BLaER1 (cell line): ENCODE results near the gene FDPS.

Experiments used
- H3K27ac ChIP-seq: shearing (Covaris generic); formaldehyde crosslinking; 2 replicates; pipeline ENCODE4 v1.8.1; 2022
- H3K27me3 ChIP-seq: shearing (Covaris generic); formaldehyde crosslinking; 2 replicates; pipeline ENCODE4 v1.8.1; 2022
- H3K36me3 ChIP-seq: shearing (Covaris generic); formaldehyde crosslinking; 2 replicates; pipeline ENCODE4 v1.8.1; 2022
- H3K4me1 ChIP-seq: shearing (Covaris generic); formaldehyde crosslinking; 2 replicates; pipeline ENCODE4 v1.8.1; 2022
- H3K4me2 ChIP-seq: shearing (Covaris generic); formaldehyde crosslinking; 2 replicates; pipeline ENCODE4 v1.8.1; 2022
- H3K4me3 ChIP-seq: shearing (Covaris generic); formaldehyde crosslinking; 2 replicates; pipeline ENCODE4 v1.8.1; 2022
- H3K9ac ChIP-seq: shearing (Covaris generic); formaldehyde crosslinking; 2 replicates; pipeline ENCODE4 v1.8.1; 2022
- H3K9me3 ChIP-seq: shearing (Covaris generic); formaldehyde crosslinking; 2 replicates; pipeline ENCODE4 v1.8.1; 2022
- H4K20me1 ChIP-seq: shearing (Covaris generic); formaldehyde crosslinking; 2 replicates; pipeline ENCODE4 v1.8.1; 2022
- Cebpa-rat ChIP-seq: shearing (Covaris generic); IDR thresholded peaks from 2 replicates; pipeline ENCODE4 v1.8.1; 2022

FDPS gene

DNA sequence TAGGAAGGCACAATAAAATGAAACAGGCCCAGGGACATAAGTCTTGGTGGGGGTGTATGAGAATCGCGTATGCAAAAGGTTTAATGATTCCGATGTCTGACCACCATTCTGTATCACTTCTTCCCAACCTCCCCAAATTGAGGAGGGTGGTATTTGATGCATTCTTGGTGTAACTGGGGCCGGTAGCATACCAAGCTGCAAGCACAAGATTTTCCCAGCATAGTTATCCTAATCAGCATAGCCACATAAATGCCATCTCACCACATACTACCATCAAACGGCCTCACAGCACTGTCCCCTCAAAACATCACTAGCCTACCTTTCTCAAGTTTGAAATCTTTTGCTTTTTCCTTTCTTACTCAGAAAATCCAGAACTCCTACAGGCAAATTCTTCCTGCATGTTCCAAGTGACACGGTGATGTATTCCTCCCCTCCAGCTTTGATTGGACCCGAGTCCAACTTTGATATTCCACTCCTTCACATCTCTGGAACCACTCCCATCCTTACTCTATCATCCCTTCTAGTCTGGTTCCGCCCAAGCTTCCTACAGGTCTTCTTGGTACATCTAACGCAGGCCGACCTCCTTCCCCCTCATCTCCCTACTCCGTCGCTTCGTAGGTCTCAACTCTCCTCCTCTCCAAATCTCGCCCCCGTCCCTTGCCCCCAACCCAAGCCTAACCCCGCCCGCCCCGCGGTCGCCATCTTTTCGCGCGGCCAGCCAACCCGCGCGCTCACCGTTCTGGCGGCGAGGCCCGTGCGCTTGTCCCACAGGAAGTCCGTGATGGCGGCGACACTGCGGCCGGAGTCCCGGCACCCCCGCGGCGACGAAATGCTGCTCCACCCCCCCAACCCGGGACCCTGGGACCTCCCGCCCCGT, 36.0 kb upstream of the FDPS start:
- Histone ChIP-seq H3K4me2 (peak overlapping the region; percentile 86), H3K9ac (peak overlapping the region; percentile 91), H3K27ac (peak overlapping the region; percentile 88), H3K4me3 (peak overlapping the region; percentile 80), H3K36me3 (peaks cover 42% of the 10 kb centered on the region), H3K4me1 (peaks cover 31% of the 10 kb centered on the region), H3K9me3 (no peaks in the 10 kb centered on the region), H3K27me3 (no peaks in the 10 kb centered on the region), H4K20me1 (peaks cover 47% of the 10 kb centered on the region)
- no peak for TF ChIP-seq Cebpa-rat

DNA sequence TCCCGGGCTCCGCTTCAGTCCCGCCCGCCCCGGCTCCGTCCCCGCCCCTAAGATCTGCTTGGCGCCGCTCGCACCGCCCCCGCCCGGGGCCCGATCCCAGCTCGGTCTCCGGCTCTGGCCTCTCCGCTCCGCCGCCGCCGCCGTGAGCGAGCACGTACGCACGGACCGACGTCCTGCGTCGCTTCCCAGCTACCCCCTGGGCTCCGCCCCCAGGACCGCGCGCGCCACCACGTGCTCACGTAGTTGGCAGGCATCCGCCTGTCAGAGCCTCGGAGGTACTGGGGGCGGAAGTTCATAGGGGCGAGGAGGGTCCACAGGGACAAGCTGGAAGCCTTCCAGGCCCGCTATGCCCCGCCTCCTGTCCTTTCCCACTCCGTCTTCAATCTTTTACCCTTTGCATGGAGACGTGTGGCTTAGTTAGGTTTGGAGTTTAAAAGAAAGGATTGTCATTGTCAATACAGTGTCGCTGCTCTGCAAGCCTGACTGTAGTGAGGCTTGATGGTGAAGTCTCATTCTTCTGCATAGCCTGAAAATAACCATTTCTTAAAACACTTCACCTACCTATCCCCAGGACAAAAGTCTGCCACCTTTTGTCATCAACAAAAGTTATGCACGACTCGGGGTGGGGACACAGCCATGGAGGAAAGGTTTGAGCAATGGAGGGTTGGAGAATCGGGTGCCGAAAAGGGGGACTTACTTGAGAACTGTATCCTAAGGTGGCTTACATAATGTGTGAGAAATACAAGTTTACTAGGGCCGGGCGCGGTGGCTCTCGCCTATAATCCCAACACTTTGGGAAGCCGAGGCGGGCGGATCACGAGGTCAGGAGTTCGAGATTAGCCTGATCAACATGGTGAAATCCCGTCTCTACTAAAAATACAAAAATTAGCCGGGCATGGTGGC, 35.1 kb upstream of the FDPS start, which contains the start of gene CLK2:
Gene CLK2, minus strand, starts transcription at position 162 of the 903 bp plus-strand sequence. CDS start 2,527 bp downstream, outside the sequence.
- H3K4me3 ChIP-seq: peak within 1 kb of the TSS; percentile 80
- H3K27ac ChIP-seq: peak within 1 kb of the TSS; percentile 88
- no peaks in the 10 kb centered on the region for H3K27me3 ChIP-seq
- H4K20me1 ChIP-seq: peaks cover 43% of the 10 kb centered on the region
- H3K9ac ChIP-seq: peak within 1 kb of the TSS; percentile 91
- TF ChIP-seq Cebpa-rat: no peak
- H3K36me3 ChIP-seq: peaks cover 33% of the 10 kb centered on the region
- no peaks in the 10 kb centered on the region for H3K9me3 ChIP-seq
- peak within 1 kb of the TSS; percentile 86 for H3K4me2 ChIP-seq
- H3K4me1 ChIP-seq: peaks cover 40% of the 10 kb centered on the region

DNA sequence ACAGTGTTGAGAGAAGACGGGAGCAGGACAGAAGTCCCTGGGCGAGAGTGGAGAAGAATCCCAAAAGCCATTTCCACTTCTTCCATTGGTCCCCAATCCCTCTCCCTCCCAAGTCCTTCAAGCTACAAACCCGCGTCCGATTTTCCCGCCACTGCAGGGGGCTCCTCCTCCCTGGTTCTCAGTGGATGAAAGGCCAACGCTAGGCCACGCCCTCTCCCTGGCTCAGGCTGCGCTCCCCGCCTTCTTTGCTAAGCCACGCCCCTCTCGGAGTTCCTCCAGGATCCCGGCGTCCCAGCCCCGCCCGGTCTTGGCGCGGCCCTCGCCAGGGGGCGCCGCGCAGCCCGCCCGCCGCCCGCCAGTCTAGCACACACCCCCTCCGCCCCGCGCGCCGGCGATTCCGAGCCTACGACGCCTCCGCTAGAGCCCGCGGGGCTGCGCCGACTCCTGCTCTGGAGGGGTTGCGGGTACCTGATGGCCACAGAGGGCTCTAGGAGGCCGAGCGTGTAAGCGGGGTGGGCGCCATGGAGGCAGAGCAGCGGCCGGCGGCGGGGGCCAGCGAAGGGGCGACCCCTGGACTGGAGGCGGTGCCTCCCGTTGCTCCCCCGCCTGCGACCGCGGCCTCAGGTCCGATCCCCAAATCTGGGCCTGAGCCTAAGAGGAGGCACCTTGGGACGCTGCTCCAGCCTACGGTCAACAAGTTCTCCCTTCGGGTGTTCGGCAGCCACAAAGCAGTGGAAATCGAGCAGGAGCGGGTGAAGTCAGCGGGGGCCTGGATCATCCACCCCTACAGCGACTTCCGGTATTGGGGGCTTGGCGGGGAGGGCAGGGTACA, 31.4 kb upstream of the FDPS start, which contains the start of gene HCN3:
Gene HCN3, plus strand, starts transcription at position 394 of the 832 bp plus-strand sequence. Its CDS starts 128 bp downstream, at position 522.
- H3K27ac ChIP-seq: no peak within 1 kb of the TSS
- no peaks in the 10 kb centered on the region for H3K36me3 ChIP-seq
- H3K4me1 ChIP-seq: peaks cover 34% of the 10 kb centered on the region
- H4K20me1 ChIP-seq: peaks cover 19% of the 10 kb centered on the region
- no peak for TF ChIP-seq Cebpa-rat
- H3K27me3 ChIP-seq: no peaks in the 10 kb centered on the region
- peak within 1 kb of the TSS; percentile 73; the same call in 1 of the 2 replicates for H3K9ac ChIP-seq
- no peaks in the 10 kb centered on the region for H3K9me3 ChIP-seq
- peak within 1 kb of the TSS; percentile 100 for H3K4me2 ChIP-seq
- peak within 1 kb of the TSS; percentile 79 for H3K4me3 ChIP-seq

DNA sequence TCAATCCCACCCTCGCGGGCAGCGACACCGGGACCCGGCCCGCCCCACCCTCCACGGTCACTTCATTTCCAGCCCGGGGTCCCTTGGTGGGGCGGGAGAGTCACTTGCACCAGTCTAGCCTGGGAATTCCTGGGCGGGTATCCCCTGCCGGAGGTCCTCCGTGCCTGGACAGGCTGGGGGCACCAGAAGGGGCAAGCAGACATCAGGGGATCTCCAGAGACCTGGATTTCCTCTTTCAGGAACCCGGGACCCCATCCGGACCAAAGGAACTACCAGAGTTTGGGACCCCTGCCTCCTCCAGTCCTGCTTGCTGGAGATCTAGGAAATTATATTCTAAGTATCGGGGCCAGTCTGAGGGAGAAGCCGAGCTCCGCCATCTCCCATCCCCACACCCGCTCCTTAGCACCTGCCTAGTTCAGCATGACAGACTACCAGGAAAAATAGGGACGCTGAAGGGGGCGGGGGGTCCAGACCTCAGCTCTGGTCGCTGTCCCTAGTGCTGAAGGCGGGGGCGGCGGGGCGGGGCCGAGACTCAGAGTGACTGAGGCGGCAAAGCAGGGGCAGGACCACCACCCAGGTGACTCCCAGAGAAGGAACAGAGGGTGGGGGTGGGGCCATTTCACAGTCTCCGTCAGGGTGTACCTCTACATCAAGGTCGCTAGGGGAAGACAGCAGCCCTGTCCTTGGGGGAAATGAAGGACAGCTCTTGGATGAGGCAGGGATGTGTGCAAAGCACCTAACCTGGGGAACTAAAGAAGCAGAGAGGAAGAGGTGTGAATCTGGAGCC, 30.6 kb upstream of the FDPS start:
- Histone ChIP-seq H3K27me3 (no peaks in the 10 kb centered on the region), H3K27ac (no peak overlapping the region), H3K9ac (peak overlapping the region; percentile 73; the same call in 1 of the 2 replicates), H3K4me3 (peak overlapping the region; percentile 79), H3K36me3 (no peaks in the 10 kb centered on the region), H3K4me2 (peak overlapping the region; percentile 100), H4K20me1 (peaks cover 13% of the 10 kb centered on the region), H3K9me3 (no peaks in the 10 kb centered on the region), H3K4me1 (peaks cover 30% of the 10 kb centered on the region)
- TF ChIP-seq Cebpa-rat: no peak

DNA sequence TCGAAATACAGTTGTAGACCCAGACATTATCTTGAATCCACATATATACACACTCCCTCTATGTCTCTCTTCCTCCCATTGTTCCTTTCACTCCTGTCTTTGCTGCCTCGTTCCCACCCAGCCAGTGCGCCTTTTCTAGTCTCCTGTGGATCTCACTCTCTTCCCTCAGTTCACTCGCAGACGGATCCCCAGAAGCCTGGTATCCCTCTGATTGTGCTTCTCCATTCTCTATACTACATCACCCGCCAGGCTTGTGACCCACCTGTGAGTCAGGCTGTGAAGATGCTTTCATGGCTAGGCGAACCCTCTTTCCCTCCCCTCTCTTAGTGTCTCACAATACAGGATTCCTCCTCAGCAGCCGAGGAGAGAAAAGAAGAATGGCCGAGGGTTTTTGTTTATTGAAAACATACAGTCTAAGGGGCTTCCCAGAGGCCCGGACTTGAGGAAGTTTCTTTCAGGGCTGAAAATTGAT, 29.9 kb upstream of the FDPS start:
- H3K27me3 ChIP-seq: no peaks in the 10 kb centered on the region
- peaks cover 13% of the 10 kb centered on the region for H4K20me1 ChIP-seq
- 0 out of 2 replicates have a peak, but pooled peaks cover 2% of the 10 kb centered on the region for H3K36me3 ChIP-seq
- peaks cover 29% of the 10 kb centered on the region for H3K4me1 ChIP-seq
- no peak overlapping the region for H3K9ac ChIP-seq
- no peak overlapping the region for H3K27ac ChIP-seq
- peak overlapping the region; percentile 100 for H3K4me2 ChIP-seq
- no peak overlapping the region for H3K4me3 ChIP-seq
- no peak for TF ChIP-seq Cebpa-rat
- H3K9me3 ChIP-seq: no peaks in the 10 kb centered on the region

DNA sequence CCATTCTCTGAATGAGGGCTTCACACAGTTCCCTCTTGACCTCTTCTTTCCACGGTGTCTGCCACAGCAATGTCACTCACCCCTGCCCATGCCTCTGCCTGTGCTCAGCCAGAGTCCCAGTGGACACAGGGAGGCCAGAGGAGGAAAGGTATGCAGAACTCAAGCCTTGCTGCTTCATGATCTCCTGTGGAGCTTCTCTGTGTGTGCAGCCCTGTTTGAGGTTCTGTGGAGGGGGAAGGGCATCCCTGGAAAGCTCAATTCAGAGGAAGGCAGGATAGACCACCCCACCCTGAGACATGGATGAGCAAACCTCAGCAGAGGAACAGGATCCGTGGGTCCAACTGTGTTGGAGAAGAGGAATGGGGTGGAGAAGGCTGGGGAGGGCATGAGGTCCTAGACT, 29.4 kb upstream of the FDPS start:
- Histone ChIP-seq H3K4me3 (no peak overlapping the region), H4K20me1 (peaks cover 13% of the 10 kb centered on the region), H3K27me3 (no peaks in the 10 kb centered on the region), H3K9ac (no peak overlapping the region), H3K4me2 (no peak overlapping the region), H3K9me3 (no peaks in the 10 kb centered on the region), H3K27ac (no peak overlapping the region), H3K4me1 (peaks cover 24% of the 10 kb centered on the region), H3K36me3 (peaks cover 4% of the 10 kb centered on the region; the same call in 1 of the 2 replicates)
- TF ChIP-seq Cebpa-rat: no peak

DNA sequence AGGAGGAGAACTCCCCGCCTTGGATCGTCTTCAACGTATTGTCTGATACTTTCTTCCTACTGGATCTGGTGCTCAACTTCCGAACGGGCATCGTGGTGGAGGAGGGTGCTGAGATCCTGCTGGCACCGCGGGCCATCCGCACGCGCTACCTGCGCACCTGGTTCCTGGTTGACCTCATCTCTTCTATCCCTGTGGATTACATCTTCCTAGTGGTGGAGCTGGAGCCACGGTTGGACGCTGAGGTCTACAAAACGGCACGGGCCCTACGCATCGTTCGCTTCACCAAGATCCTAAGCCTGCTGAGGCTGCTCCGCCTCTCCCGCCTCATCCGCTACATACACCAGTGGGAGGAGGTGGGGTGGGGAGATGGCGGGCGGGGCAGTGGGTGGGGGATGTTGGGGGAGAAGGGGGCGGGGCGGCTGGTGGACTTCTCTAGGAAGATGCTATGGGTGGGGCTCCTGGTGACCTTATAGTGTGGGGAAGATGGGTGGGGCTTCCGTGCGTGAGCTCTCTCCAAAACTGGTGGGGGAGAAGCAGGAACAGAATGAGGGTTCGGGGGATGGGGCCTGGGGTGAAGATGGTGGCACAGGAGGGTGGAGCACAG, 26.1 kb upstream of the FDPS start:
- no peak for TF ChIP-seq Cebpa-rat
- Histone ChIP-seq H3K9ac (no peak overlapping the region), H4K20me1 (peaks cover 13% of the 10 kb centered on the region)

DNA sequence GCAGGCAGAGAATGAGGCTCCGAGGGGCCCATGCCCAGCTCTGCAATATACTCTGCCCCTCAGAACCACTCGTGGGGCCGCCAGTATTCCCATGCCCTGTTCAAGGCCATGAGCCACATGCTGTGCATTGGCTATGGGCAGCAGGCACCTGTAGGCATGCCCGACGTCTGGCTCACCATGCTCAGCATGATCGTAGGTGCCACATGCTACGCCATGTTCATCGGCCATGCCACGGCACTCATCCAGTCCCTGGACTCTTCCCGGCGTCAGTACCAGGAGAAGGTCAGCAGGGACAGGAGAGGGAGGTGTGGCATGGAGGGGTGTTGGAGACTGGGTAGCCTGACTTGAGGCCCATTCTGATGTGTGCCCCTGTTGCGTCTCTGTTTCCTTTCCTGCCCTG, 24.2 kb upstream of the FDPS start:
- Histone ChIP-seq H3K9ac (no peak overlapping the region), H3K4me1 (no peaks in the 10 kb centered on the region)
- no peak for TF ChIP-seq Cebpa-rat

More for the DNA sequence above, 26.1 kb upstream of the FDPS start:
- no peak overlapping the region for H3K4me2 ChIP-seq
- H3K4me3 ChIP-seq: no peak overlapping the region
- H3K27ac ChIP-seq: no peak overlapping the region
- H3K4me1 ChIP-seq: peaks cover 12% of the 10 kb centered on the region
- peaks cover 4% of the 10 kb centered on the region; the same call in 1 of the 2 replicates for H3K36me3 ChIP-seq
- no peaks in the 10 kb centered on the region for H3K27me3 ChIP-seq
- H3K9me3 ChIP-seq: no peaks in the 10 kb centered on the region

More for the DNA sequence above, 24.2 kb upstream of the FDPS start:
- H3K36me3 ChIP-seq: peaks cover 4% of the 10 kb centered on the region; the same call in 1 of the 2 replicates
- peaks cover 1% of the 10 kb centered on the region; the same call in 1 of the 2 replicates for H4K20me1 ChIP-seq
- no peaks in the 10 kb centered on the region for H3K9me3 ChIP-seq
- H3K27me3 ChIP-seq: no peaks in the 10 kb centered on the region
- H3K4me3 ChIP-seq: no peak overlapping the region
- H3K27ac ChIP-seq: no peak overlapping the region
- no peak overlapping the region for H3K4me2 ChIP-seq
